ENCODE measurements around the gene TMEM61.
"Not testable (repeated sequence)": the region's sequence is repeated elsewhere in the genome, so short reads cannot be mapped to it uniquely, and the experiment has no call there.

Gene TMEM61

GRCh38 chr1:55024163-55024562 is 43.7 kb downstream of the TMEM61 start:
- not testable (repeated sequence) for H3K9me3 Mint-ChIP-seq, H3K27ac Mint-ChIP-seq, H3K4me1 Mint-ChIP-seq, ATAC-seq, H3K36me3 Mint-ChIP-seq, H3K4me3 Mint-ChIP-seq
- H3K27me3 Mint-ChIP-seq, result peaks cover 52% of the 10 kb centered on the region

GRCh38 chr1:55026682-55027081 is 46.3 kb downstream of the TMEM61 start:
- not testable (repeated sequence) for H3K4me1 Mint-ChIP-seq, H3K27ac Mint-ChIP-seq, H3K9me3 Mint-ChIP-seq, H3K4me3 Mint-ChIP-seq, ATAC-seq, H3K36me3 Mint-ChIP-seq
- peaks cover 51% of the 10 kb centered on the region for H3K27me3 Mint-ChIP-seq

- ATAC-seq, H3K27ac Mint-ChIP-seq, H3K36me3 Mint-ChIP-seq, H3K4me1 Mint-ChIP-seq, H3K9me3 Mint-ChIP-seq, H3K4me3 Mint-ChIP-seq: not testable (repeated sequence)
- H3K27me3 Mint-ChIP-seq, result peaks cover 41% of the 10 kb centered on the region
Observed at GRCh38 chr1:55031098-55031497, 50.7 kb downstream of the TMEM61 start.

- H3K4me1 Mint-ChIP-seq, result no peaks in the 10 kb centered on the region
- H3K9me3 Mint-ChIP-seq, result peaks cover 3% of the 10 kb centered on the region
- peaks cover 57% of the 10 kb centered on the region for H3K27me3 Mint-ChIP-seq
- no peak overlapping the region for H3K4me3 Mint-ChIP-seq
- no peak for ATAC-seq
- H3K36me3 Mint-ChIP-seq, result peaks cover 4% of the 10 kb centered on the region
- no peak overlapping the region for H3K27ac Mint-ChIP-seq
Observed at GRCh38 chr1:55033265-55033614, 52.8 kb downstream of the TMEM61 start.

- Mint-ChIP-seq H3K27ac (no peak overlapping the region), H3K4me3 (no peak overlapping the region), H3K9me3 (peaks cover 3% of the 10 kb centered on the region), H3K4me1 (no peaks in the 10 kb centered on the region), H3K27me3 (peaks cover 70% of the 10 kb centered on the region), H3K36me3 (peaks cover 4% of the 10 kb centered on the region)
- ATAC-seq, result no peak
Observed at GRCh38 chr1:55034476-55035133, 54.2 kb downstream of the TMEM61 start.

GRCh38 chr1:55035904-55036303 is 55.5 kb downstream of the TMEM61 start:
- peaks cover 70% of the 10 kb centered on the region for H3K27me3 Mint-ChIP-seq
- H3K36me3 Mint-ChIP-seq, result peaks cover 4% of the 10 kb centered on the region
- peaks cover 7% of the 10 kb centered on the region for H3K4me1 Mint-ChIP-seq
- no peak for ATAC-seq
- H3K9me3 Mint-ChIP-seq, result peaks cover 3% of the 10 kb centered on the region
- H3K27ac Mint-ChIP-seq, result no peak overlapping the region
- no peak overlapping the region for H3K4me3 Mint-ChIP-seq

GRCh38 chr1:55037733-55038551 is 57.5 kb downstream of the TMEM61 start:
- Mint-ChIP-seq H3K9me3 (peaks cover 3% of the 10 kb centered on the region), H3K36me3 (peaks cover 4% of the 10 kb centered on the region), H3K27me3 (peaks cover 72% of the 10 kb centered on the region), H3K4me3 (no peak overlapping the region), H3K4me1 (peaks cover 7% of the 10 kb centered on the region), H3K27ac (no peak overlapping the region)
- no peak for ATAC-seq

- Mint-ChIP-seq H3K27me3 (peaks cover 66% of the 10 kb centered on the region), H3K4me1 (peaks cover 7% of the 10 kb centered on the region), H3K36me3 (peaks cover under 1% of the 10 kb centered on the region), H3K27ac (no peak overlapping the region), H3K9me3 (no peaks in the 10 kb centered on the region), H3K4me3 (no peak overlapping the region)
- ATAC-seq, result no peak
Observed at GRCh38 chr1:55038552-55038838, 58.1 kb downstream of the TMEM61 start.

GRCh38 chr1:55038974-55039341 is 58.5 kb downstream of the TMEM61 start:
- Mint-ChIP-seq H3K36me3 (no peaks in the 10 kb centered on the region), H3K4me1 (peaks cover 7% of the 10 kb centered on the region), H3K9me3 (no peaks in the 10 kb centered on the region), H3K27ac (no peak overlapping the region), H3K27me3 (peaks cover 63% of the 10 kb centered on the region), H3K4me3 (no peak overlapping the region)
- no peak for ATAC-seq

- Mint-ChIP-seq H3K27ac (no peak within 1 kb of the TSS), H3K4me1 (peaks cover 7% of the 10 kb centered on the region), H3K4me3 (no peak within 1 kb of the TSS), H3K36me3 (no peaks in the 10 kb centered on the region), H3K27me3 (peaks cover 63% of the 10 kb centered on the region), H3K9me3 (no peaks in the 10 kb centered on the region)
- ATAC-seq, result peak; percentile 17
Observed at GRCh38 chr1:55039342-55040082, 59.1 kb downstream of the TMEM61 start, which contains the start of gene PCSK9. Gene PCSK9, plus strand, starts transcription at chr1:55039548. Its CDS starts 290 bp downstream, at chr1:55039838.

- Mint-ChIP-seq H3K27me3 (peaks cover 58% of the 10 kb centered on the region), H3K27ac (no peak overlapping the region), H3K36me3 (no peaks in the 10 kb centered on the region), H3K4me3 (no peak overlapping the region), H3K4me1 (peaks cover 7% of the 10 kb centered on the region), H3K9me3 (no peaks in the 10 kb centered on the region)
- no peak for ATAC-seq
Observed at GRCh38 chr1:55040083-55040932, 59.9 kb downstream of the TMEM61 start.

- no peak overlapping the region for H3K27ac Mint-ChIP-seq
- ATAC-seq, result peak; percentile 14
- H3K9me3 Mint-ChIP-seq, result no peaks in the 10 kb centered on the region
- H3K27me3 Mint-ChIP-seq, result peaks cover 51% of the 10 kb centered on the region
- no peaks in the 10 kb centered on the region for H3K36me3 Mint-ChIP-seq
- peaks cover 7% of the 10 kb centered on the region for H3K4me1 Mint-ChIP-seq
- H3K4me3 Mint-ChIP-seq, result no peak overlapping the region
Observed at GRCh38 chr1:55040933-55041494, 60.6 kb downstream of the TMEM61 start.

- ATAC-seq, result no peak
- Mint-ChIP-seq H3K36me3 (no peaks in the 10 kb centered on the region), H3K27ac (no peak overlapping the region), H3K4me1 (peaks cover 7% of the 10 kb centered on the region), H3K4me3 (no peak overlapping the region), H3K9me3 (no peaks in the 10 kb centered on the region), H3K27me3 (peaks cover 46% of the 10 kb centered on the region)
Observed at GRCh38 chr1:55041613-55042012, 61.2 kb downstream of the TMEM61 start.

Data from stimulated activated memory B cell treated with anti-CD40 and anti-IgM and Interleukin-4, amounts not matched to agents 10 μg/mL and 1 μg/mL and 100 μg/mL, for 72 hours (primary cell).